Progenitor cell of endocrine pancreas (in vitro differentiated cells): ENCODE data around the gene ARFIP1. TPM values are rescaled to one million over a fixed set of nuclear protein-coding genes. Genes with fewer than 3 reads are reported as not detected.

Source experiments
- DNase-seq: peaks from one replicate; pipeline ENCODE4 v3.0.0; 2021; ENCODE audit warnings: low spot score; ENCODE audit not compliant: unreplicated experiment
- H3K27ac Mint-ChIP-seq: 2 replicates; pipeline ENCODE4 v1.8.0; 2021; ENCODE audit warnings: mild to moderate bottlenecking, moderate library complexity, mixed read lengths
- H3K27me3 Mint-ChIP-seq: 2 replicates; pipeline ENCODE4 v1.8.0; 2021; ENCODE audit warnings: mixed read lengths
- H3K36me3 Mint-ChIP-seq: 2 replicates; pipeline ENCODE4 v1.8.0; 2022; ENCODE audit warnings: mixed read lengths; ENCODE audit not compliant: insufficient read depth
- H3K4me1 Mint-ChIP-seq: 2 replicates; pipeline ENCODE4 v1.8.0; 2021; ENCODE audit warnings: low read depth, mixed read lengths
- H3K4me3 Mint-ChIP-seq: 2 replicates; pipeline ENCODE4 v1.8.0; 2021; ENCODE audit warnings: low read depth, mild to moderate bottlenecking, moderate library complexity, mixed read lengths
- H3K9me3 Mint-ChIP-seq: 2 replicates; pipeline ENCODE4 v1.8.0; 2021; ENCODE audit warnings: low read depth, mixed read lengths
- CTCF ChIP-seq: fragments of 200-600 bp; sonication (generic); IDR thresholded peaks from one replicate; pipeline ENCODE4 v1.5.0; 2021; ENCODE audit warnings: antibody characterized with exemption, mild to moderate bottlenecking; ENCODE audit not compliant: unreplicated experiment
- total RNA-seq: library from RNA; stranded (reverse); gene quantifications from 2 replicates; pipeline ENCODE4 v1.2.1, GENCODE V29; 2021

Gene ARFIP1
- total RNA-seq, 1 donor from 2014 or later, result 31.7 TPM

DNA sequence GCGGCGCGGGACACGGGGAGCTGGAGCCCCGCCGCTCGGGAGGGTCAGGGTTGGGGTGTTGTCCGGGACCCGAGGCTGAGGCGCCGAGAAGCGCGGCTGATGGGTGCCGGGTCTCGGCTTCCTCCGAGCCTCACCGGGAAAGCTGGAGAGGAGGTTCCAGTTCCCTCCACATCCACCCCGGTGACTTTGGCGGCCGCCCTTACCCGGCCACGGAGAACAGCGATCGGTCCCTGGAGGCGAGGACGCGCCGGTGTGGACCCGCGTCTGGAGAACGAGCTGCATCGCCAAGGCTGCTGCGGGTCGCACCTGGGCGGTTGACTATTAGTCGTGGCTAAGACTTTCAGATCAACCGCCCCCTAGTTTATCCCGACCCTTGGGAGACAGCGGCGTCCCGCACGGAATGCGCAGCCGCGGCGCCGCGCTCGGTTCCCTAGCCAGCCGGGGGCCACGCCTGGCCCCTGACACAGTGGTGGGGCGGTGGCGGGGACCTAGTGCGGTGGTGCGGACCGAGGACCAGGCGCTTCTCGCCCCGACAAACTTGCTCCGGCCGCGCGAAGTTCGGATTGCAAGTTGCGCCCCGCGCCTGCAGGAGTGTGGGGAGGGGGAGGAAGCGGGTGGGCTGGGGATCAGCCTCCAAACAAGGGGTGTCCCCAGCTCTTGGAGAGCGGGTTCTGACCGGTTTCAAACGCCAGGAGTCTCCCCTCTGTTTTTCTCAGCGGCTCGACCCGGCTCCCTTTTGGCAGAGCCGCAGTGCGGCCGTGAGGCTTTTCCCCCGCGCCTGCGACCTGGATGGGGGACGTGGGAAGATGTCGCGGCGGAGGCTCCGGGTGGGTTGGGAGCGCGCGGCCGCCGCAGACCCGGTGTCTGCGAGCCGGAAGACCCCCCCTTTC lies 156.9 kb downstream of the ARFIP1 start:
- H3K36me3 Mint-ChIP-seq, result peaks cover 1% of the 10 kb centered on the region
- TF ChIP-seq CTCF, result no peak

GRCh38 chr4:152937336-152938236 lies 157.8 kb downstream of the ARFIP1 start:
- no peaks in the 10 kb centered on the region for H3K9me3 Mint-ChIP-seq
- H3K27ac Mint-ChIP-seq, result peak overlapping the region; percentile 6
- peaks cover 16% of the 10 kb centered on the region for H3K4me1 Mint-ChIP-seq
- no peak for TF ChIP-seq CTCF
- peak; percentile 24 for DNase-seq
- peak overlapping the region; percentile 84 for H3K4me3 Mint-ChIP-seq
- H3K27me3 Mint-ChIP-seq, result peaks cover 35% of the 10 kb centered on the region
- peaks cover 1% of the 10 kb centered on the region for H3K36me3 Mint-ChIP-seq

More for the DNA sequence above, 156.9 kb downstream of the ARFIP1 start:
- Mint-ChIP-seq H3K27me3 (peaks cover 36% of the 10 kb centered on the region), H3K4me1 (peaks cover 16% of the 10 kb centered on the region), H3K4me3 (peak overlapping the region; percentile 84), H3K27ac (peak overlapping the region; percentile 59), H3K9me3 (no peaks in the 10 kb centered on the region)
- DNase-seq, result peak; percentile 41

DNA sequence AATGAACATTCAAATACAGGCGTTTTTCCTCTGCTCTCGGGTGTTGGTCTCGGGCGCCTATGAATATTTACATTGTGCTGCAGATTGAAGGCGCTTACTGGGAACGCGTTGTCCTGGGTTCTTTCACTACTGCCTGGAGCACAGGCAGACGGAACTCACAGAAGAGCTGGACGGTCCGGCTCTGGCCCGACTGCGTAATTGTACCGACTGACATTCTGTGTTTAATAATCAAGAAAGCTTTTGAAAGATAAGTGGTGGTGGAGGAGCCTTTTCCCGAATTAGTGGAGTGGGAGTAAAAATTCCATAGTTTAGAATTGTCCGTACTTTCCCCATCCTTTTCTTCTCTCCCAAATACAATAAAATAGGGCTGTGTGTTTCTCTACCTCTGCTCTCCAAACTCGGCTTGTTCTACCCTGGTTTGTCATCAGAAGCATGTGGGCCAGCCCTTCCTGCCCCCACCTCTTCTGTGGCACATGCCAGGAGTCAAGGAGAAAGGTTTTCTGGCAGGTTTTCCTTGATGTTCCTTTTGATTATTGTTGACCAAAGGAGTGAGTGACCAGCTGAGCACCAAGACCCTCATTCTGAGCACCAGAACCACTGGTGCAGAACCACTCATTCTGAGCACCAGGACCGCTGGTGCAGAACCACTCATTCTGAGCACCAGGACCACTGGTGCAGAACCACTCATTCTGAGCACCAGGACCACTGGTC lies 158.6 kb downstream of the ARFIP1 start:
- H3K27me3 Mint-ChIP-seq, result peaks cover 30% of the 10 kb centered on the region
- DNase-seq, result no peak
- H3K4me1 Mint-ChIP-seq, result peaks cover 16% of the 10 kb centered on the region
- TF ChIP-seq CTCF, result no peak
- H3K4me3 Mint-ChIP-seq, result peak overlapping the region; percentile 71
- no peaks in the 10 kb centered on the region for H3K9me3 Mint-ChIP-seq
- peak overlapping the region; percentile 6 for H3K27ac Mint-ChIP-seq
- peaks cover 4% of the 10 kb centered on the region for H3K36me3 Mint-ChIP-seq

GRCh38 chr4:152939621-152940020 lies 159.9 kb downstream of the ARFIP1 start:
- peaks cover 22% of the 10 kb centered on the region for H3K4me1 Mint-ChIP-seq
- no peak for TF ChIP-seq CTCF
- H3K9me3 Mint-ChIP-seq, result no peaks in the 10 kb centered on the region
- H3K27me3 Mint-ChIP-seq, result peaks cover 20% of the 10 kb centered on the region
- H3K36me3 Mint-ChIP-seq, result peaks cover 8% of the 10 kb centered on the region
- H3K27ac Mint-ChIP-seq, result no peak overlapping the region
- no peak for DNase-seq
- H3K4me3 Mint-ChIP-seq, result peak overlapping the region; percentile 33
